ENCODE results near the gene DUOX2.
"Not testable (repeated sequence)": the region's sequence is repeated elsewhere in the genome, so short reads cannot be mapped to it uniquely, and the experiment has no call there.

The DUOX2 gene

DNA sequence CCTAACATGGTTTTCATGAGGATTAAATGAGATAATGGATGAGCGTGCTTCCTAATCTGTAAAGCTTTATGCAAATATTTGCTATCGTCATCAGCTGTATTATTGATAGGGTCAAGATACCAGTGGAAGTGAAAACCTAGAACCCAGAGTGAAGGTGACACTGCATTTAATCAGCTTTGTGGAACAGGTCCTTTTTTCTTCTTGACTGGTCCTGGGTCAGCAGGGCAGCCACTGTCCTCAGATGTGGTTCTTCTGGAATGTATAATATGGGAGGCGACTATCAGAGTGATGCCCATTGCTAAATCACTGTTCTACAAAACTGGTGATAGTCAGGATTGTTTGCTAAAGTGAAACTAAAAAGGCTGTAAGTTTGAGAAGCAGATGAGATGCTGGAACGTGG is 49.6 kb downstream of the DUOX2 start:
- DNase-seq, result no peak

DNA sequence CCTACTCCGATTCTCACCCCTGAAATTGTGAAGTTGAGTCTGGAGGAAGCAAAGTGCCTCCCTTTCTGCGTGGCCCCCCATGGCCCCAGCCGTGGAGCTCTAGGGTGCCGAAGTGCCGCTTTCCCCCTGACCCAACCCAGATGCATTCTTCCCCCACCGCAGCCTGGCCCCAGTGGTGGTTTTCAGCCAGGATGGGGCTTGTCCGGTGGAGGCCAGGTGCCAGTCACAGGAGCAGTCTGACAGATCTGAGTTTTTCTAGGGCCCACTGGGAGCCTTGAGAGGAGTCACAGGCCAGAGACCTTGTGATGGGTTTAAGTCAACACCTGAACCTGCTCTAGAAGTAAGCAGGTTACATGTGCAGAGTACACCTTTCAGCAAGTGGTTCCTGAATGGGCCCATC is 51.7 kb downstream of the DUOX2 start:
- not testable (repeated sequence) for DNase-seq

DNA sequence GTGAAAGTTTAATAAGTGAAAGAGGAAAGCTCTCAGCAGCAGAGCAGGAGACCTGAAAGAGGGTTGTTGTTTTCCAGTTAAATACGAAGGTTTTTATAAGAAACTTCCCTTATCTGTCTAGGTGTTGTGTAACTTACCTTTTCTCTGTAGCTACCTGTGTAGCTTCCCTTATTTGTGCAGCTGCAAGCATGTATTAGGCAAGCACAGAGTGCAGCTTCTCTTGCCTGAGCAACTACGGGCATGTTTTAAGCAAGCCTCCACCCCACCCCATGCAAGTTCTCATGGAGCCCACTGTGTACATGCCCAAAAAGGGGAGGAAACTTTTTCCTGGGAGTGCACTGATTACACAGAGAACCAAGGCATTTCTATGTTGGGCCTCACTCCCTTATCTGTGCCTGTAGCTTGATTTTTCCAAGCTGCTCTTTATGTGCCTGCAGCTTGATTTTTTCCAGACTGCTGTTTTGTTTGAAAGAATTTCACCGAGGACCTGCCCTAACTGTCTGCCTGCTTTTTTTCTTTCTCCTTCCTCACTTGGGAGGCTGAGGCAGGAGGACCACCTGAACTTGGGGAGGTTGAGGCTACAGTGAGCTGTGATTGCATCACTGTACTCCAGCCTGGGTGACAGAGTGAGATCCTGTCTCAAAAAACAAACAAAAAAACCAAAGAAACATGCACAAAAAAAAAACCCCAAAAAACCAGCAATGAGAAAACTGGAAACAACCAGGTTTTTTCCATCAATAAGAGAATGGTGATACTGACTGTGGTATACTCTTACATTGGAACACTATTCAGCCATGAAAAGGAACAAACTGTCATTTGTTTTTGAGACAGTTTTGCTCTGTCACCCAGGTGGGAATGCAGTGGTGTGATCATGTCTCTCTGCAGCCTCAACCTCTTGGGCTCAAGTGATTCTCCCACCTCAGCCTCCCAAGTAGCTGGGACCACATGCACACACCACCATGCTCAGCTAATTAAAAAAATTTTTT is 55.0 kb downstream of the DUOX2 start:
- not testable (repeated sequence) for DNase-seq

DNA sequence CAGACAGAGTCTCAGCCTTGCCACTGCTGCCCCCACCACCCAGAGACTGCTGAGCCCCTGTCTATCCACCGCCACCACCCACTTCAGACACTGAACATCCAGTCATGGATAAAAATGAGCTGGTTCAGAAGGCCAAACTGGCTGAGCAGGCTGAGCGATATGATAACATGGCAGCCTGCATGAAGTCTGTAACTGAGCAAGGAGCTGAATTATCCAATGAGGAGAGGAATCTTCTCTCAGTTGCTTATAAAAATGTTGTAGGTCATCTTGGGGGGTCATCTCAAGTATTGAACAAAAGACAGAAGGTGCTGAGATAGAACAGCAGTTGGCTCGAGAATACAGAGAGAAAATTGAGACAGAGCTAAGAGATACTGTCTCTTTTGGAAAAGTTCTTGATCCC is 61.3 kb downstream of the DUOX2 start:
- not testable (repeated sequence) for DNase-seq

DNA sequence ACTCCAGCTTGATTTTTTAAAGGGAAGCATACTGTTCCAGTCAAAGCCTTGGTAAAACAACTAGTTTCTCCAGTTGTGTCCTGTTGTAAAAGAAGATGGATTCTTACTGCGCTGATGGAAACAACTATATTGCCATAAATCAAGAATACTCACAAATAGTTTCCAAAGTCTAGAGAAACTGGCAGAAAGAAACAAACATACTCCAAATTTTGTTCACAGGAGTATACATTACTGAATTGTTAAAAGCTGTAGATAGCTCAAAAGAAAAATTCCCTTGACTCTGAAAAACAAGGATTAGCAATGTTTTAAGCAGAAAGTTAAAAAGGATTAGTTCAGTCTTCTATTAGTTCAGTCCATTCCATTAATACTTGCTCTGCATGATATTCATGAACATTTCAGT is 63.4 kb downstream of the DUOX2 start:
- DNase-seq, result no peak

DNA sequence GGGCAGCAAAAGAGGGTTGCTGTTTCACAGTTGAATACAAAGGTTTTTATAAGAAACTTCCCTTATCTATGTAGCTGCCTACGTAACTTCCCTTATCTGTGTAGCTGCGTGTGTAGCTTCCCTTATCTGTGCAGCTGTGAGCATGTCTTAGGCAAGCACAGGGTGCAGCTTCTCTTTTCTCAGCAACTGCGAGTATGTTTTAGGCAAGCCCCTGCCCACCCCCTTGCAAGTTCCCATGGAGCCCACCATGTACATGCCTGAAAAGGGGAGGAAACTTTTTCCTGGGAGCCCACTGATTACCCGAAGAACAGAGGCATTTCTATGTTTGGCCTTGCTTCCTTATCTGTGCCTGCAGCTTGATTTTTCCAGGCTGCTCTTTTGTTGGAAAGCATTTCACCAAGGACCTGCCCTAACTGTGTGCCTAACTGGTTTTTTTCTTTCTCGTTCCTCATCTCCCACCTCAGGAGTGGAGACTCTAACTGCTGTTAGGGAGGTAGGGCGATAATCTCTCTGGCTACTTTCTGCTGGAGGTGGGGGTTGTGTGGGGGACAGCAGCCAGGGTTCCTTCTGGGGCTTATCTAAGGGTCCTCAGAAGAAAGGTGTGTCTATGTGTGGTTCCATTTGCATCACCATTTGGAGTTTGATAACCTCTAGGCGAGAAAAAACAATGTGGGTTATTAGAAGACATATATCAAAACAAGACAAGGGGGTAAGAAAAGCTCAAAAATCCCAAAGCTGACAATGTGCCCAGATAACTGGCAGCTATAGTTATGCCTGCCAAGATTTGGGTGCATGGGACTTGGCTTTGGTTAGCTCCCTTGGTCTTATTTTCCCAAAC is 65.0 kb downstream of the DUOX2 start:
- no peak for DNase-seq

DNA sequence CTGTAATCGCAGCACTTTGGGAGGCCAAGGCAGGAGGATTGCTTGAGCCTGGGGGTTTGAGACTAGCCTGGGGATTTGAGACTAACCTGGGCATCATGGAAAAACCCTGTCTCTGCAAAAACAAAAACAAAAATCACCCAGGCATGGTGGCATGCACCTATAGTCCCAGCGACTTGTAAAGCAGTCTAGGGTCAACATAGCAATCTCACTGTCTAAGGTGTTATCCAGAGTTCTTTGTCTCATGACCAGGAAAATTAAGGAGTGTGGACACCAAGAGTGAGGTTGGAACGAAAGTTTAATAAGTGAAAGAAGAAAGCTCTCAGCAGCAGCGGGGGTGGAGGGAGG is 65.6 kb downstream of the DUOX2 start:
- not testable (repeated sequence) for DNase-seq

DNA sequence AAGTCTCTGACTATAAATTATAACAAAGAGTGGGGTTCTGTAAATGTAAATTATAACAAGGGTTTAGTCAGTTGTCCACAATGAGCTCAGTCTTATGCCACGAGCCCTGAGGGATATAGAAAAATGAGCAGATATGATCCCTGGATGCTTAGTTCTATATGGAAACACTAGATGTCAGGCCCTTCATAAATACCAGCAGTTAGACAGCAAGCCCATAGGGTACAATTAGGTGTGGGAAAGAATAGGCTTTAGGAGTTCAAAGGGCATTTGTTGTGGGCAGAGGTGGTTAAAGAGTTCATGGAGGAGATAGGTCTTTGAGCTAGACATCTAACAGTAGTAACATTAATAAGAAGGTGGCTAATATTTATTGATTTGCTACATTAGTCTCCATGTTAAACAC is 69.7 kb downstream of the DUOX2 start:
- DNase-seq, result not testable (repeated sequence)

DNA sequence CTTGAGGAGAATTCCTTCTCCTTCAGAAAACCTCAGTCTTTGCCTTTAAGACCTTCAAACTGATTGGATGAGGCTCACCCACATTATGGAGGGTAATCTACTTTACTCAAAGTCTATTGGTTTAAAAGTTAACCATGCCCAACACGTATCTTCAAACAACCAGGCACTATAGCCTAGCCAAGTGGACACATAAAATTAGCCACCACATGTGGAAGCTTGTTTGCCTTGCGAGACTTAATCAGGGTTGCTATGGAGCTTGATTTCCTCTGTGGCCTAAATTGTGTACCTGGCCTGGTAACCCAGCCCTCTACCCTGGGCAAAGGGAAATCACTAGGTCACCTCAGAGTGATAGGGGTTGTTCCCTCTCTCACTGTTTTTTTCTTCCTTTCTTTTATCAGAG is 71.1 kb downstream of the DUOX2 start:
- DNase-seq, result not testable (repeated sequence)
